ENCODE data around the gene PTMA. TPM values are rescaled to one million over a fixed set of nuclear protein-coding genes. Genes with fewer than 3 reads are reported as not detected.

Gene PTMA
- total RNA-seq, 2 donors from 2014 or later = 532 to 757 TPM

- Histone ChIP-seq H3K36me3 (replicated peaks in 1 of 2; ENCODE audit: insufficient read depth in 1 of 2, low read depth in 2 of 2) (no peaks in the 10 kb centered on the region), H3K27me3 (no peaks in the 10 kb centered on the region), H3K4me1 (peaks cover 33% of the 10 kb centered on the region), H3K4me3 (peak overlapping the region; percentile 17 to 62), H3K9me3 (no peaks in the 10 kb centered on the region), H3K27ac (peak overlapping the region; percentile 99 to 100 (median 100))
- peak in 3 of 7 experiments; percentile 6 to 30 (median 15) for TF ChIP-seq CTCF (IDR thresholded peaks at IDR 0.05)
- TF ChIP-seq POLR2A (IDR thresholded peaks at IDR 0.05) = peak; percentile 98 to 99 (median 99)
- intact Hi-C loops (cut with DNase I) = no loop called here
- WGBS, 2 donors = 0 to 2% methylated on average over 11 to 32 of the region's 32 CpGs
- ATAC-seq (peak; percentile 85), DNase-seq (peak; percentile 96 to 98 (median 98))
Measured at GRCh38 chr2:231666171-231667095, 41.9 kb upstream of the PTMA start.

GRCh38 chr2:231667096-231667427 lies 41.3 kb upstream of the PTMA start:
- DNase-seq = no peak
- intact Hi-C loops (cut with DNase I) = no loop called here
- no peak for TF ChIP-seq CTCF (IDR thresholded peaks at IDR 0.05)
- no peak for TF ChIP-seq POLR2A (IDR thresholded peaks at IDR 0.05)
- Histone ChIP-seq H3K9me3 (no peaks in the 10 kb centered on the region), H3K27ac (peak overlapping the region; percentile 99 to 100 (median 100)), H3K27me3 (no peaks in the 10 kb centered on the region), H3K4me1 (peaks cover 26% of the 10 kb centered on the region), H3K36me3 (replicated peaks in 1 of 2; ENCODE audit: insufficient read depth in 1 of 2, low read depth in 2 of 2) (no peaks in the 10 kb centered on the region), H3K4me3 (peak overlapping the region; percentile 17 to 62)
- no peak for ATAC-seq
- 9 to 21% methylated on average over 8 to 11 of the region's 11 CpGs for WGBS, 2 donors

- 72 to 82% methylated on average over 7 of the region's 7 CpGs for WGBS, 2 donors
- Histone ChIP-seq H3K27me3 (no peaks in the 10 kb centered on the region), H3K4me1 (peaks cover 25% of the 10 kb centered on the region), H3K9me3 (no peaks in the 10 kb centered on the region), H3K4me3 (no peak overlapping the region), H3K27ac (peak overlapping the region in 3 of 4 donors; percentile 99 to 100 (median 100)), H3K36me3 (replicated peaks in 1 of 2; ENCODE audit: insufficient read depth in 1 of 2, low read depth in 2 of 2) (no peaks in the 10 kb centered on the region)
- DNase-seq (no peak), ATAC-seq (no peak)
- intact Hi-C loops (cut with DNase I) = no loop called here
- TF ChIP-seq POLR2A (IDR thresholded peaks at IDR 0.05) (no peak), CTCF (IDR thresholded peaks at IDR 0.05) (no peak)
Measured at GRCh38 chr2:231667496-231667895, 40.8 kb upstream of the PTMA start.

- no peak for DNase-seq
- no peaks in the 10 kb centered on the region for H3K9me3 ChIP-seq
- no peaks in the 10 kb centered on the region for H3K27me3 ChIP-seq
- intact Hi-C loops (cut with DNase I) = no loop called here
- no peak for ATAC-seq
- TF ChIP-seq POLR2A (IDR thresholded peaks at IDR 0.05) = no peak
- TF ChIP-seq CTCF (IDR thresholded peaks at IDR 0.05) = no peak
- H3K27ac ChIP-seq = no peak overlapping the region
- WGBS, 2 donors = 93 to 95% methylated on average over 2 of the region's 2 CpGs
- H3K4me1 ChIP-seq = peaks cover 18% of the 10 kb centered on the region
- H3K36me3 ChIP-seq (replicated peaks in 1 of 2; ENCODE audit: insufficient read depth in 1 of 2, low read depth in 2 of 2) = no peaks in the 10 kb centered on the region
- no peak overlapping the region for H3K4me3 ChIP-seq
Measured at GRCh38 chr2:231668981-231669380, 39.3 kb upstream of the PTMA start.

All from body of pancreas (tissue), 4 donors.